Measurements from ENCODE around the gene KLHDC7A.
A peak's percentile ranks its signal among the peaks of the same experiment; 100 is the strongest.

KLHDC7A gene

DNA sequence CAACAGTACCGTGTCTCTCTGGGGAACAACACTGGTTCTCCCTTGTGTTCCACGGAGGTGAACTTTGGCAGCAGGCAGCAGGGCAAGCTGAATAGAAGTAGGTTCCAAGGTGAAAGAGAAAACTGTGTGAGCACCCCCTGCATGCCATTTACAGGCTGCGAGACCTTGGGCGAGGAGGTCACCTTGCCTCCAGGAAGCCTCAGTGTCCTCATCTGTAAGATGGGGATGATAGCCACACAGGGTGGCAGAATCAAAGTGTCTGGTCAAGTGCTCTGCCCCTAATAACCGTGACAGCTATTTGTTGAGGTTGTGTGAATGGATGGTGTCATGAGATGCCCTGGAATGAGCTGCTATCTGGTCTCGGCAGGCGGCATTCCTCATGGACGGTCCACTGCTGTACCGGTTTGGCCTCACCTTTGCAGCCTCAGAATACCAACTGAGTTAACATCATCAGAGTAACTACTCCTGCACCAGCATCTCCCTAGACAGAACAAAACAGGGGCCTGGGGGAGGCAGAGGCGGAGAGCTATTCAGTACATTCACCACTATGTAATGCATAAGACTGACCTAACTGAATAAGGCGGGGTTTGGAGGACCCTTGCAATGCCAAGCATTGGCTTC is 7.4 kb upstream of the KLHDC7A start:
- no peaks in the 10 kb centered on the region for H3K79me1 ChIP-seq (replicated peaks; ENCODE audit: low read length, poor library complexity, severe bottlenecking)
- no peak for DNase-seq
- no peak overlapping the region for H3K27ac ChIP-seq (ENCODE audit: low read length, poor library complexity, severe bottlenecking)
- H3K4me3 ChIP-seq (ENCODE audit: insufficient read depth in 1 of 2, low read depth in 1 of 2, low read length in 2 of 2): no peak overlapping the region
- H3K18ac ChIP-seq (ENCODE audit: low read depth in 1 of 2, low read length in 2 of 2): no peak overlapping the region
- no peak overlapping the region for H3K4me2 ChIP-seq (ENCODE audit: low read length, poor library complexity, severe bottlenecking)
- no peak overlapping the region for H2BK120ac ChIP-seq (ENCODE audit: low read depth, low read length)
- H2BK5ac ChIP-seq (ENCODE audit: low read depth, low read length, poor library complexity, severe bottlenecking): no peak overlapping the region
- peaks cover 13 to 27% of the 10 kb centered on the region in 2 experiments for H3K27me3 ChIP-seq (ENCODE audit: control insufficient read depth in 1 of 2, insufficient read depth in 1 of 2, low read length in 2 of 2)
- no peak overlapping the region for H4K91ac ChIP-seq (ENCODE audit: low read length)
- H2AK5ac ChIP-seq (ENCODE audit: low read length, severe bottlenecking): no peak overlapping the region
- no peaks in the 10 kb centered on the region for H3K36me3 ChIP-seq (ENCODE audit: control insufficient read depth in 1 of 2, insufficient read depth in 2 of 2, low read depth in 1 of 2, low read length in 2 of 2)
- no peak overlapping the region for H3K4ac ChIP-seq (ENCODE audit: low read depth in 1 of 2, low read length in 2 of 2)
- no peaks in the 10 kb centered on the region for H3K9me3 ChIP-seq (ENCODE audit: control insufficient read depth, low read length)
- H2BK15ac ChIP-seq (ENCODE audit: low read depth, poor library complexity, severe bottlenecking): no peak overlapping the region
- H4K8ac ChIP-seq (ENCODE audit: low read length): no peak overlapping the region
- no peak overlapping the region for H2AFZ ChIP-seq (ENCODE audit: low read depth, low read length)
- H3K9ac ChIP-seq (ENCODE audit: low read length): no peak overlapping the region
- H3K14ac ChIP-seq (ENCODE audit: low read length in 2 of 2): no peak overlapping the region
- no peak overlapping the region for H3K23ac ChIP-seq (ENCODE audit: low read length in 2 of 2)
- H2BK12ac ChIP-seq (ENCODE audit: low read length in 2 of 2): no peak overlapping the region
- 83% methylated on average over 11 of the region's 11 CpGs for WGBS
- peaks cover 9% of the 10 kb centered on the region for H3K4me1 ChIP-seq (ENCODE audit: control insufficient read depth, insufficient read depth, low read depth, low read length)

GRCh38 chr1:18474559-18475175 is 6.1 kb upstream of the KLHDC7A start:
- Histone ChIP-seq H2BK12ac (ENCODE audit: low read length in 2 of 2) (no peak overlapping the region), H3K9me3 (ENCODE audit: control insufficient read depth, low read length) (no peaks in the 10 kb centered on the region), H2BK15ac (ENCODE audit: low read depth, poor library complexity, severe bottlenecking) (no peak overlapping the region), H2AK5ac (ENCODE audit: low read length, severe bottlenecking) (no peak overlapping the region), H3K4me2 (ENCODE audit: low read length, poor library complexity, severe bottlenecking) (no peak overlapping the region), H3K14ac (ENCODE audit: low read length in 2 of 2) (no peak overlapping the region), H4K91ac (ENCODE audit: low read length) (no peak overlapping the region), H3K9ac (ENCODE audit: low read length) (no peak overlapping the region), H3K4me1 (ENCODE audit: control insufficient read depth, insufficient read depth, low read depth, low read length) (peaks cover 16% of the 10 kb centered on the region), H3K79me1 (replicated peaks; ENCODE audit: low read length, poor library complexity, severe bottlenecking) (no peaks in the 10 kb centered on the region), H2AFZ (ENCODE audit: low read depth, low read length) (no peak overlapping the region), H2BK120ac (ENCODE audit: low read depth, low read length) (no peak overlapping the region), H3K18ac (ENCODE audit: low read depth in 1 of 2, low read length in 2 of 2) (no peak overlapping the region), H3K27ac (ENCODE audit: low read length, poor library complexity, severe bottlenecking) (no peak overlapping the region), H3K4ac (ENCODE audit: low read depth in 1 of 2, low read length in 2 of 2) (no peak overlapping the region), H3K4me3 (ENCODE audit: insufficient read depth in 1 of 2, low read depth in 1 of 2, low read length in 2 of 2) (no peak overlapping the region), H3K36me3 (ENCODE audit: control insufficient read depth in 1 of 2, insufficient read depth in 2 of 2, low read depth in 1 of 2, low read length in 2 of 2) (no peaks in the 10 kb centered on the region), H3K23ac (ENCODE audit: low read length in 2 of 2) (no peak overlapping the region), H4K8ac (ENCODE audit: low read length) (no peak overlapping the region), H2BK5ac (ENCODE audit: low read depth, low read length, poor library complexity, severe bottlenecking) (no peak overlapping the region), H3K27me3 (ENCODE audit: control insufficient read depth in 1 of 2, insufficient read depth in 1 of 2, low read length in 2 of 2) (peaks cover 11 to 29% of the 10 kb centered on the region in 2 experiments)
- no peak for DNase-seq
- WGBS: 89% methylated on average over 8 of the region's 10 CpGs

- Histone ChIP-seq H3K18ac (ENCODE audit: low read depth in 1 of 2, low read length in 2 of 2) (no peak overlapping the region), H3K36me3 (ENCODE audit: control insufficient read depth in 1 of 2, insufficient read depth in 2 of 2, low read depth in 1 of 2, low read length in 2 of 2) (no peaks in the 10 kb centered on the region), H2AK5ac (ENCODE audit: low read length, severe bottlenecking) (peak overlapping the region; percentile 51), H3K9me3 (ENCODE audit: control insufficient read depth, low read length) (no peaks in the 10 kb centered on the region), H3K14ac (ENCODE audit: low read length in 2 of 2) (no peak overlapping the region), H4K8ac (ENCODE audit: low read length) (no peak overlapping the region), H3K27ac (ENCODE audit: low read length, poor library complexity, severe bottlenecking) (no peak overlapping the region), H4K91ac (ENCODE audit: low read length) (no peak overlapping the region), H3K4me1 (ENCODE audit: control insufficient read depth, insufficient read depth, low read depth, low read length) (peaks cover 21% of the 10 kb centered on the region), H2BK15ac (ENCODE audit: low read depth, poor library complexity, severe bottlenecking) (no peak overlapping the region), H3K27me3 (ENCODE audit: control insufficient read depth in 1 of 2, insufficient read depth in 1 of 2, low read length in 2 of 2) (peaks cover 10 to 28% of the 10 kb centered on the region in 2 experiments), H3K23ac (ENCODE audit: low read length in 2 of 2) (no peak overlapping the region), H2BK12ac (ENCODE audit: low read length in 2 of 2) (no peak overlapping the region), H2AFZ (ENCODE audit: low read depth, low read length) (no peak overlapping the region), H2BK120ac (ENCODE audit: low read depth, low read length) (no peak overlapping the region), H3K4me2 (ENCODE audit: low read length, poor library complexity, severe bottlenecking) (no peak overlapping the region), H3K79me1 (replicated peaks; ENCODE audit: low read length, poor library complexity, severe bottlenecking) (no peaks in the 10 kb centered on the region), H3K4me3 (ENCODE audit: insufficient read depth in 1 of 2, low read depth in 1 of 2, low read length in 2 of 2) (no peak overlapping the region), H3K4ac (ENCODE audit: low read depth in 1 of 2, low read length in 2 of 2) (no peak overlapping the region), H2BK5ac (ENCODE audit: low read depth, low read length, poor library complexity, severe bottlenecking) (no peak overlapping the region), H3K9ac (ENCODE audit: low read length) (no peak overlapping the region)
- no peak for DNase-seq
- 78% methylated on average over 10 of the region's 10 CpGs for WGBS
Observed at GRCh38 chr1:18475234-18475905, 5.4 kb upstream of the KLHDC7A start.

DNA sequence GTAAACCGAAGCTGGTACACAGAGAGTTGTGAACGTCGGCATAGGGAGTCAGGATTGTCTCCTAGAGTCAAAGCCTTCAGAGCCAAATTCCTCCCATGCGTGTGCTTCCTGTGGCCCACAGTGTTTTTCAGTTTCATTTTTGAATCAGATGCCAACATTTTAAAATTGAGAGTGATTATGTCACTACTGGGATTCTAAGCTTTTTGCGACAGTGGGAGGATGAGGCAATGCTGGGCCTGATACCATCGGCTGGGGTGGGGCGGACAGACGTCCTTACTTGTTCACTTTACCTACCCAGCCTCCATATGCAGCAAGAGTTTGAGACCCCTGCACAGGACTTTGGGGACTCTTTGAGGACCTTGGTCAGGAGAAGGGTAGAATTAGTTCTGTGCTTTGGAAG is 1.3 kb upstream of the KLHDC7A start:
- H2BK15ac ChIP-seq (ENCODE audit: low read depth, poor library complexity, severe bottlenecking): no peak overlapping the region
- H3K23ac ChIP-seq (ENCODE audit: low read length in 2 of 2): no peak overlapping the region
- H3K9me3 ChIP-seq (ENCODE audit: control insufficient read depth, low read length): no peaks in the 10 kb centered on the region
- H4K91ac ChIP-seq (ENCODE audit: low read length): no peak overlapping the region
- peaks cover 6% of the 10 kb centered on the region for H3K79me1 ChIP-seq (replicated peaks; ENCODE audit: low read length, poor library complexity, severe bottlenecking)
- H3K18ac ChIP-seq (ENCODE audit: low read depth in 1 of 2, low read length in 2 of 2): no peak overlapping the region
- H2AFZ ChIP-seq (ENCODE audit: low read depth, low read length): no peak overlapping the region
- no peak overlapping the region for H3K4me2 ChIP-seq (ENCODE audit: low read length, poor library complexity, severe bottlenecking)
- H3K4me1 ChIP-seq (ENCODE audit: control insufficient read depth, insufficient read depth, low read depth, low read length): peaks cover 45% of the 10 kb centered on the region
- WGBS: 84% methylated on average over 6 of the region's 8 CpGs
- no peak overlapping the region for H2BK12ac ChIP-seq (ENCODE audit: low read length in 2 of 2)
- H3K27ac ChIP-seq (ENCODE audit: low read length, poor library complexity, severe bottlenecking): peak overlapping the region; percentile 100
- no peak overlapping the region for H2BK5ac ChIP-seq (ENCODE audit: low read depth, low read length, poor library complexity, severe bottlenecking)
- H3K14ac ChIP-seq (ENCODE audit: low read length in 2 of 2): no peak overlapping the region
- no peak overlapping the region for H3K4ac ChIP-seq (ENCODE audit: low read depth in 1 of 2, low read length in 2 of 2)
- no peak overlapping the region for H3K9ac ChIP-seq (ENCODE audit: low read length)
- no peak for DNase-seq
- H2BK120ac ChIP-seq (ENCODE audit: low read depth, low read length): no peak overlapping the region
- no peak overlapping the region for H4K8ac ChIP-seq (ENCODE audit: low read length)
- peaks cover 0 to 8% of the 10 kb centered on the region in 2 experiments for H3K36me3 ChIP-seq (ENCODE audit: control insufficient read depth in 1 of 2, insufficient read depth in 2 of 2, low read depth in 1 of 2, low read length in 2 of 2)
- no peak overlapping the region for H3K4me3 ChIP-seq (ENCODE audit: insufficient read depth in 1 of 2, low read depth in 1 of 2, low read length in 2 of 2)
- peak overlapping the region; percentile 96 for H2AK5ac ChIP-seq (ENCODE audit: low read length, severe bottlenecking)
- H3K27me3 ChIP-seq (ENCODE audit: control insufficient read depth in 1 of 2, insufficient read depth in 1 of 2, low read length in 2 of 2): peaks cover 0 to 20% of the 10 kb centered on the region in 2 experiments
